ENCODE measurements around the gene RCL1. TPM values are rescaled to one million over a fixed set of nuclear protein-coding genes. Genes with fewer than 3 reads are reported as not detected.

Gene RCL1
- total RNA-seq, 1 experiment from 2014 or later = 34.4 TPM

DNA sequence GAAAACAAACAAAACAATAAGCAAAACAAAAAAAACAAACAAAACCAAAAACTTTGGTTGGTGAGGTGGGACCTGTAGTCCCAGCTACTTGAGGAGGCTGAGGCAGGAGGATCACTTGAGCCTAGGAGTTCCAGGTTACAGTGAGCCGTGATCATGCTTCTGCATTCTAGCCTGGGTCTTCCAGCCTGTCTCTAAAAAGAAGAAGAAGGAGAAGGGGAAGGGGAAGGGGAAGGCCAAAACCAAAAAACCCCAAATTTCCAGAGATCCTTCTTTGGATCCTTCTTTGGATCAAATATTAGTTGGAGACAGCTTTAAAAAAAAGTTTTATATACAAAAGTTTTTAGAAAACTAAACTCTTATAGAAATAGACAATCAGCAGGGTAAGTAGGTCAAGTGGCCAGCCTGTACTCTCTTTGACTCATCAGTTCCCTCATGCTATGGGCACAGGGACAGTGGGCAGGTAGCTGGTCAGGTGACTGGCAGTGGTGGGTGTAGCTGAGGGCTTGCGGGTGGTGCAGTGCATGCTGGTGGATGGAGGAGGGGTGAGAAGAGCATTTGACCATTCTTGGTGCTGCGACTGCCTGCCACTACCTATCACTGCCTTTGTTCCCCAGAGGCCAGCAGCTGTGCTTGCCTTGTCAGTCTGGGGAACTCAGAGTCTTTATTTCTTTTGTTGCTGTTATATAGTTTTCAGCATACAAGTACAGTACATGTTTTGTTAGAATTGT, 12.6 kb downstream of the RCL1 start:
- H2BK5ac ChIP-seq (ENCODE audit: insufficient read length, low read length) = no peak overlapping the region
- no peak overlapping the region for H2BK15ac ChIP-seq (ENCODE audit: low read depth, low read length)
- peaks cover 10% of the 10 kb centered on the region for H3K79me1 ChIP-seq (ENCODE audit: insufficient read depth, low read depth, low read length, poor library complexity, severe bottlenecking)
- H2BK12ac ChIP-seq (ENCODE audit: insufficient read length, low read depth, low read length) = no peak overlapping the region
- H3K27ac Mint-ChIP-seq = peak overlapping the region in 2 of 3 experiments; percentile 50 to 86; a peak in 3 of 7 replicates
- no peak overlapping the region for H3K14ac ChIP-seq (ENCODE audit: insufficient read depth, low read length)
- no peak overlapping the region for H4K5ac ChIP-seq (ENCODE audit: insufficient read length, low read depth, low read length)
- peaks cover 2% of the 10 kb centered on the region for H4K20me1 ChIP-seq (ENCODE audit: control insufficient read depth, insufficient read depth, insufficient read length)
- no peak overlapping the region for H2BK20ac ChIP-seq (ENCODE audit: low read depth, low read length, poor library complexity, severe bottlenecking)
- H3K4me2 ChIP-seq (ENCODE audit: insufficient read depth, insufficient read length, low read length) = no peak overlapping the region
- H3K23me2 ChIP-seq (ENCODE audit: insufficient read length, low read depth, low read length, poor library complexity, severe bottlenecking) = peaks cover 4% of the 10 kb centered on the region
- H3K4me1 Mint-ChIP-seq = peaks cover 16 to 20% of the 10 kb centered on the region in 2 experiments
- no peak overlapping the region for H4K91ac ChIP-seq (ENCODE audit: insufficient read length, low read depth, low read length)
- no peak overlapping the region for H3K56ac ChIP-seq (ENCODE audit: insufficient read length, low read depth, low read length)
- no peaks in the 10 kb centered on the region for H3K27me3 Mint-ChIP-seq (ENCODE audit: low read depth)
- TF ChIP-seq, protein P1, sequence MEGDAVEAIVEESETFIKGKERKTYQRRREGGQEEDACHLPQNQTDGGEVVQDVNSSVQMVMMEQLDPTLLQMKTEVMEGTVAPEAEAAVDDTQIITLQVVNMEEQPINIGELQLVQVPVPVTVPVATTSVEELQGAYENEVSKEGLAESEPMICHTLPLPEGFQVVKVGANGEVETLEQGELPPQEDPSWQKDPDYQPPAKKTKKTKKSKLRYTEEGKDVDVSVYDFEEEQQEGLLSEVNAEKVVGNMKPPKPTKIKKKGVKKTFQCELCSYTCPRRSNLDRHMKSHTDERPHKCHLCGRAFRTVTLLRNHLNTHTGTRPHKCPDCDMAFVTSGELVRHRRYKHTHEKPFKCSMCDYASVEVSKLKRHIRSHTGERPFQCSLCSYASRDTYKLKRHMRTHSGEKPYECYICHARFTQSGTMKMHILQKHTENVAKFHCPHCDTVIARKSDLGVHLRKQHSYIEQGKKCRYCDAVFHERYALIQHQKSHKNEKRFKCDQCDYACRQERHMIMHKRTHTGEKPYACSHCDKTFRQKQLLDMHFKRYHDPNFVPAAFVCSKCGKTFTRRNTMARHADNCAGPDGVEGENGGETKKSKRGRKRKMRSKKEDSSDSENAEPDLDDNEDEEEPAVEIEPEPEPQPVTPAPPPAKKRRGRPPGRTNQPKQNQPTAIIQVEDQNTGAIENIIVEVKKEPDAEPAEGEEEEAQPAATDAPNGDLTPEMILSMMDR (conservative IDR thresholded peaks at IDR 0.05) = no peak
- H4K8ac ChIP-seq (replicated peaks; ENCODE audit: insufficient read length, low read depth, low read length) = no peak overlapping the region
- peaks cover 3 to 10% of the 10 kb centered on the region in 2 experiments; a peak in 3 of 5 replicates for H3K9me3 Mint-ChIP-seq
- H2AFZ ChIP-seq (ENCODE audit: low read length) = no peak overlapping the region
- H3K9me3 ChIP-seq (ENCODE audit: control insufficient read depth, low read depth, low read length) = no peaks in the 10 kb centered on the region
- H3K4me1 ChIP-seq (ENCODE audit: insufficient read depth, low read length) = 0 out of 2 replicates have a peak, but pooled peaks cover 2% of the 10 kb centered on the region
- H3K23ac ChIP-seq (ENCODE audit: insufficient read length, low read depth, low read length) = no peak overlapping the region
- peaks cover 7 to 19% (median 19%) of the 10 kb centered on the region in 3 experiments; a peak in 5 of 7 replicates for H3K36me3 Mint-ChIP-seq (ENCODE audit: insufficient read depth in 1 of 3, low read depth in 3 of 3)
- no peaks in the 10 kb centered on the region for H3K27me3 ChIP-seq (ENCODE audit: insufficient read depth, low read length)
- no peak overlapping the region for H2AK5ac ChIP-seq (ENCODE audit: insufficient read length, low read length)
- H3K18ac ChIP-seq (ENCODE audit: insufficient read length, low read depth, low read length) = no peak overlapping the region
- H2BK120ac ChIP-seq (ENCODE audit: low read depth, low read length, poor library complexity, severe bottlenecking) = no peak overlapping the region
- DNase-seq = no peak
- no peak overlapping the region for H3T11ph ChIP-seq (ENCODE audit: low read length)
- H3K27ac ChIP-seq (ENCODE audit: insufficient read length, low read depth, low read length) = no peak overlapping the region
- no peak overlapping the region for H3K4ac ChIP-seq (ENCODE audit: low read depth, low read length)
- peaks cover 34% of the 10 kb centered on the region; the same call in 1 of the 2 replicates for H3K79me2 ChIP-seq (ENCODE audit: insufficient read depth, low read length)
- no CpG with 5 or more reads among the region's 3 CpGs for WGBS (ENCODE audit: extremely low coverage, insufficient read length, low lambda C conversion rate)
- no peak overlapping the region for H3K4me3 Mint-ChIP-seq
- H3K9ac ChIP-seq (ENCODE audit: extremely low read depth, insufficient read length, low read length) = no peak overlapping the region
